Measurements from ENCODE around the gene FNDC5.
A peak's percentile ranks its signal among the peaks of the same experiment; 100 is the strongest.

The FNDC5 gene

DNA sequence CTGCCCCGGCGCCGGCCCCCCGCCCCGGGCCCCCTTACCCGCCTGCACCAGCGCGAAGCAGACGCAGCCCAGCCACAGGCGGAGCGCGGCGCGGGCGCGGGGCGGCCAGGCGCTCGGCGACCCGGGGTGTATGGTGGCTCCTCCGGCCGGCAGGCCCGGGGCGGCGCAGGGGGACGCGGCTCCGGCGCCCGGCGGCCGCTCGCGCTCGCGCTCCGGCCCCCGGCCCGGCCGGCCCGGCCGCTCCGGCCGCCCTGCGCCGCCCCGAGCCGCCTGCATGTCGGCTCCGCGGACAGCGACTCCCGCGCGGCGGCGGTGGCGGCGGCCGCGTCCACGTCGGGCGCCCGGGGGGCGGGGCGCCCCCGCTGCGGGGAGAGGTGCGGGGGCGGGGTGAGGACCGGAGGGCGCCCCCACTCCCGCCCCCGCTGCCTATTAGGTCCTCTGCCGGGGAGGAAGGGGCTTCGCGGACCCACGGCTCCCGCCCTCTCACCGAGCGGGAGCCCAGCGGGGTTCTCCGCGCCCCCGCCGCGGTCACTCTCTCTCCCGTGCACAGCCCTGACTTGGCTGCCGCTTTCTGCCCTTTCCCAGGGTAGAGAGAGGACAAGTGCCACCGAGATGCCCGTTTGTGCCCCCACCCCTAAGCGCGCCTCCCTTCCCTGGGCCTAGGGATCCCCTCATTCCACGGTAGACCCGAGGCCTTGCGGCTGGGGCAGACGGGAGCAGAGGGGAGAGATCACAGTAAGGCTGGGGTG, at the start of gene FNDC5:
Gene FNDC5, minus strand, starts transcription at position 298 of the 749 bp plus-strand sequence.
- no peak for DNase-seq (ENCODE audit: low read depth, low spot score)
- ChIA-PET CTCF (interaction anchor here (0.7 to 9.0 kb wide), 19 partner anchors 10 to 470 kb away, joined by 3 to 187 read pairs (median 13); partner anchors contain the start of genes AZIN2 and HPCA), POLR2A (no interaction called here)
- peak within 1 kb of the TSS; percentile 54 for H3K4me3 ChIP-seq (ENCODE audit: low read depth, low read length)
- TF ChIP-seq, protein P1, sequence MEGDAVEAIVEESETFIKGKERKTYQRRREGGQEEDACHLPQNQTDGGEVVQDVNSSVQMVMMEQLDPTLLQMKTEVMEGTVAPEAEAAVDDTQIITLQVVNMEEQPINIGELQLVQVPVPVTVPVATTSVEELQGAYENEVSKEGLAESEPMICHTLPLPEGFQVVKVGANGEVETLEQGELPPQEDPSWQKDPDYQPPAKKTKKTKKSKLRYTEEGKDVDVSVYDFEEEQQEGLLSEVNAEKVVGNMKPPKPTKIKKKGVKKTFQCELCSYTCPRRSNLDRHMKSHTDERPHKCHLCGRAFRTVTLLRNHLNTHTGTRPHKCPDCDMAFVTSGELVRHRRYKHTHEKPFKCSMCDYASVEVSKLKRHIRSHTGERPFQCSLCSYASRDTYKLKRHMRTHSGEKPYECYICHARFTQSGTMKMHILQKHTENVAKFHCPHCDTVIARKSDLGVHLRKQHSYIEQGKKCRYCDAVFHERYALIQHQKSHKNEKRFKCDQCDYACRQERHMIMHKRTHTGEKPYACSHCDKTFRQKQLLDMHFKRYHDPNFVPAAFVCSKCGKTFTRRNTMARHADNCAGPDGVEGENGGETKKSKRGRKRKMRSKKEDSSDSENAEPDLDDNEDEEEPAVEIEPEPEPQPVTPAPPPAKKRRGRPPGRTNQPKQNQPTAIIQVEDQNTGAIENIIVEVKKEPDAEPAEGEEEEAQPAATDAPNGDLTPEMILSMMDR (IDR thresholded peaks at IDR 0.05; ENCODE audit: insufficient read depth, low read length, missing control alignments): no peak

DNA sequence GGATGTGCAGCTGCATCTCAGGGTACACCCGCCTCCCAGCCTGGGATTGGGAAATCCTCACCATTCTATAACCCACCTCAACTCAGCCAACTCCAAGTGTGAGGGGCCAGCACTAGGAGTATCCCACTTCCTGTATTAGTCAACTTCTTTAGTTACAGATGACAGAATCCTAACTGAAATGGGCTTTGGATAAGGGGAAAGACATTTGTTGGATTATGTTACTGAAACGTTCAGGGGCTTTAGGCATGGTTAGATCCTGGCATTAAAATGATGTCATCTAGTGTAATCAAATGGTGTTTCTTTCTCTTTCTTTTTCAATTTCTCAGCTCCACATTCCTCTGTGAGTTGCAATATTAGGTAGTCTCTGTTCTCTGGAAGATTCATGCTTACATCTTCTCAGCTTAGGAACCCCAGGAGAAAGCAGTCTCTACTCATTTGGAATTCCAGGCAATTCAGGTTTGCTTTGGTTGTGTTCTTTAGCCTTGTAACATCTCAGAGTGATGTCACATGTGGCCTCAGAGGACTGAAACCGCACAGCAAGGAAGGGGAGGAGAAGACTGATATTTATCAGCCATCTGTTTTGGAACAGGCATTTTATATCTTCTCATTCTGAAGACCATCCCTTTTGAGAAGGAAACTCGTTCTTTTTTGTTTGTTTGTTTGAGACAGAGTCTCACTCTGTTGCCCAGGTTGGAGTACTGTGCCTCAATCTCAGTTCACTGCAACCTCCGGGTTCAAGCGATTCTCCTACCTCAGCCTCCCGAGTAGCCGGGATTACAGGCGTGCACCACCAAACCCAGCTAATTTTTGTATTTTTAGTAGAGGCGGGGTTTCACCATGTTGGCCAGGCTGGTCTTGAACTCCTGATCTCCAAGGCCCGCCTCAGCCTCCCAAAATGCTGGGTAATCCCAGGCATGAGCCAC, 49.4 kb upstream of the FNDC5 start:
- ChIA-PET CTCF (interaction anchor here (0.9 to 8.3 kb wide), 10 partner anchors 8 to 168 kb away, joined by 3 to 70 read pairs (median 3); no protein-coding TSS in a partner anchor), POLR2A (interaction anchor here (0.5 to 1.2 kb wide), 3 partner anchors 45 to 504 kb away, joined by 3 read pairs; no protein-coding TSS in a partner anchor)
- no peak overlapping the region for H3K4me3 ChIP-seq (ENCODE audit: low read depth, low read length)
- TF ChIP-seq, protein P1 (IDR thresholded peaks at IDR 0.05; ENCODE audit: insufficient read depth, low read length, missing control alignments): no peak
- DNase-seq (ENCODE audit: low read depth, low spot score): no peak

DNA sequence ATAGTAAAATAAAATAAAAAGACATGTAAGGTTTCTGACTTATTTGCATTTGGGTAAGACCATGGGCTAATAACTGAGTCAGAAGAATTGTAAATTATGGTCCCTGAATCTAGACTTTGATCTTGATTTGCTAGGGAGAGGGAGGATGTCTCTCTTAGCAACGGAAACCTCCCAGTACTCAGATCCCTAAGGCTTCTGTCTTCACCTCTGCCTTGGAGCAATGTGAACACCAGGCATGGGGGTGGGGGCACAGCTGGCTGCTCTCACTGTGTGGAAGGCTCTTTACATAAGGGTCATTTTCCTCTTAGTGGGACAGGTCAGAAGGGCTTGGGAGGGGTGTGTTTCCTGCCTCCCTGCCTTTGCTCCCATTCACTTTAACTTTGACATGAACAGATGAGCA, 47.5 kb upstream of the FNDC5 start:
- CTCF ChIA-PET: interaction anchor here (3.3 to 8.3 kb wide), 2 partner anchors 14 to 89 kb away, joined by 16 to 70 read pairs; no protein-coding TSS in a partner anchor
- no peak for DNase-seq (ENCODE audit: low read depth, low spot score)
- TF ChIP-seq, protein P1 (IDR thresholded peaks at IDR 0.05; ENCODE audit: insufficient read depth, low read length, missing control alignments): no peak
- POLR2A ChIA-PET: no interaction called here
- H3K4me3 ChIP-seq (ENCODE audit: low read depth, low read length): no peak overlapping the region

DNA sequence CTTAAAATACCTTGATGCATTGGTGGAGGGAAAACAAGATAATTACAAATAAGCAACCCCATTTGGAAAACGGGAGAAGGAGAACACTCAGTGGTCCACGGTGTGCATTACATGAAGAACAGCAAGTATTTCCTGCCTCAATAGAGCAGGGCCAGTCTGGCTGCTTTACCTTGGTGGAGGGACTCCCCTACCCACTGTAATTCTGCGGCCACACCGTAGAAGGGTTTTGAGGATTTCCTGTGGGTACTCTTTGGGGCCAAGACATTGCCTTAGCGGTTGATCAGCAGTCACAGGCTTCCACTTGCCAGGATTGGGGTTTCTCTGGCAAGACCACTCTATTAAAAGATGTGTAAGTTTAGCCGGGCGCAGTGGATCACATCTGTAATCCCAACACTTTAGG, 46.8 kb upstream of the FNDC5 start:
- CTCF ChIA-PET: interaction anchor here (1.4 to 8.3 kb wide), 3 partner anchors 14 to 89 kb away, joined by 3 to 70 read pairs (median 16); no protein-coding TSS in a partner anchor
- TF ChIP-seq, protein P1 (IDR thresholded peaks at IDR 0.05; ENCODE audit: insufficient read depth, low read length, missing control alignments): no peak
- no peak overlapping the region for H3K4me3 ChIP-seq (ENCODE audit: low read depth, low read length)
- POLR2A ChIA-PET: no interaction called here
- no peak for DNase-seq (ENCODE audit: low read depth, low spot score)

DNA sequence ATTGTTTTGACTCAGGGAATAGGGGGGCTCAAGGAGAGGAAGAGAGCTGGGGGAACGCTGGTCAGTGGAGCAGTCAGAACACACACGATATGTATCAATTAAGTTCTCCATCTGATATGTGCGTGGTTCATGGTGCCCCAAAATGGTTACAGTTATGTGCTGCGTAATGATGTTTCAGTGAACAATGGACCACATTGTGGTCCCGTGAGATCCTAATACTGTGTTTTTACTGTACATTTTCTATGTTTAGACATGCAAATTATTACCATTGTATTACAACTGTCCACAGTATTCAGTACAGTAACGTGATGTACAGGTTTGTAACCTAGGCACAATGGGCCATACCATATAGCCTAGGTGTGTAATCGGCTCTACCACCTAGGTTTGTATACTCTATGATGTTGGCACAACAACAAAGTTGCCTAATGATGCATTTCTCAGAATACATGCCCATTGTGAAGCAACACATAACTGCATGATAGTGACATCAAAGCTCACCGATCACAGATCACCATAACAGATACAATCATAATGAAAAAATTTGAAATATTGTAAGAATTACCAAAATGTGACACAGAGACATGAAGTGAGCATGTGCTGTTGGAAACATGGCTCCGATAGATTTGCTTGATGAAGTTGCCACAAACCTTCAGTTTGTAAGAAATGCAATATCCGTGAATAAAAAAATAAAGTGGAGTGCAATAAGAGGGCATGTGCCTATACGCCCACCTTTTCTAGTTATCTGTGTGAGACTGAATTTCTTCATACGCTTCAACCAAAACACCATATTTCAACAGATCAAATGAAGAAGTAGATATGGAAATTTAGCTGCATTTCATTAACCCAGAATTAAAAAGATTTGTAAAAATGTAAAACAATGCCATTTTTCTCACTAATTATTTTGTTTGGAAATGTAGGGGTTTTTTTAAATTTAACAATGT, 45.3 kb upstream of the FNDC5 start:
- no peak for DNase-seq (ENCODE audit: low read depth, low spot score)
- no peak overlapping the region for H3K4me3 ChIP-seq (ENCODE audit: low read depth, low read length)
- ChIA-PET POLR2A (no interaction called here), CTCF (interaction anchor here (1.4 to 8.3 kb wide), 3 partner anchors 14 to 91 kb away, joined by 3 to 70 read pairs (median 7); no protein-coding TSS in a partner anchor)
- TF ChIP-seq, protein P1 (IDR thresholded peaks at IDR 0.05; ENCODE audit: insufficient read depth, low read length, missing control alignments): no peak
